Peyer's patch (tissue), 4 donors: ENCODE data around the gene PAPSS1. TPM values are rescaled to one million over a fixed set of nuclear protein-coding genes. Genes with fewer than 3 reads are reported as not detected.
"Not testable (repeated sequence)": the region's sequence is repeated elsewhere in the genome, so short reads cannot be mapped to it uniquely, and the experiment has no call there.

Experiments
- DNase-seq, 3 donors: peaks; one replicate each; pipeline ENCODE4 v3.0.0-alpha.2; 2017 to 2019
- H3K27ac ChIP-seq, 4 donors: fragments of 200-600 bp; sonication (generic); one replicate each; pipeline ENCODE4 v1.5.1; 2016 to 2019
- H3K27me3 ChIP-seq, 2 donors: fragments of 200-600 bp; sonication (generic); one replicate each; pipeline ENCODE4 v1.5.1; 2019
- H3K36me3 ChIP-seq, 3 donors: fragments of 200-600 bp; sonication (generic); one replicate each; pipeline ENCODE4 v1.5.1; 2016 to 2019
- H3K4me1 ChIP-seq, 4 donors: fragments of 200-600 bp; sonication (generic); one replicate each; pipeline ENCODE4 v1.5.1; 2016 to 2019
- H3K4me3 ChIP-seq, 4 donors: fragments of 200-600 bp; sonication (generic); 1 replicate in 3 of 4; 2 replicates in 1 of 4; pipeline ENCODE4 v1.5.1; 2016 to 2019; ENCODE audit warnings: mild to moderate bottlenecking in 1 of 4
- H3K9me3 ChIP-seq, 4 donors: fragments of 200-600 bp; sonication (generic); one replicate each; pipeline ENCODE4 v1.5.1; 2016 to 2019; ENCODE audit warnings: mild to moderate bottlenecking in 1 of 4
- POLR2A ChIP-seq, 2 donors: fragments of 450-650 bp; IDR thresholded peaks; one replicate each; pipeline ENCODE4 v1.5.1; 2017; ENCODE audit warnings: antibody characterized with exemption in 2 of 2, mild to moderate bottlenecking in 2 of 2, moderate library complexity in 2 of 2
- total RNA-seq, 4 donors: library from RNA; depleted of rRNA; stranded (reverse); fragments of >200 nt; gene quantifications; one replicate each; pipeline ENCODE4 v1.1.0, GENCODE V29; 2016
- TF ChIP-seq, protein P1 (sequence below), 6 experiments: fragments of 450-650 bp in 4 of 6; fragments of 200-600 bp in 2 of 6; sonication (generic) in 1 of 6; IDR thresholded peaks; one replicate each; pipeline ENCODE4 v1.5.1; 2017 to 2019; ENCODE audit warnings: antibody characterized with exemption in 6 of 6, mild to moderate bottlenecking in 3 of 6, moderate library complexity in 1 of 6

PAPSS1 gene
- total RNA-seq, 4 donors from 2014 or later, result 9.0 to 23.3 (median 18.1) TPM

DNA sequence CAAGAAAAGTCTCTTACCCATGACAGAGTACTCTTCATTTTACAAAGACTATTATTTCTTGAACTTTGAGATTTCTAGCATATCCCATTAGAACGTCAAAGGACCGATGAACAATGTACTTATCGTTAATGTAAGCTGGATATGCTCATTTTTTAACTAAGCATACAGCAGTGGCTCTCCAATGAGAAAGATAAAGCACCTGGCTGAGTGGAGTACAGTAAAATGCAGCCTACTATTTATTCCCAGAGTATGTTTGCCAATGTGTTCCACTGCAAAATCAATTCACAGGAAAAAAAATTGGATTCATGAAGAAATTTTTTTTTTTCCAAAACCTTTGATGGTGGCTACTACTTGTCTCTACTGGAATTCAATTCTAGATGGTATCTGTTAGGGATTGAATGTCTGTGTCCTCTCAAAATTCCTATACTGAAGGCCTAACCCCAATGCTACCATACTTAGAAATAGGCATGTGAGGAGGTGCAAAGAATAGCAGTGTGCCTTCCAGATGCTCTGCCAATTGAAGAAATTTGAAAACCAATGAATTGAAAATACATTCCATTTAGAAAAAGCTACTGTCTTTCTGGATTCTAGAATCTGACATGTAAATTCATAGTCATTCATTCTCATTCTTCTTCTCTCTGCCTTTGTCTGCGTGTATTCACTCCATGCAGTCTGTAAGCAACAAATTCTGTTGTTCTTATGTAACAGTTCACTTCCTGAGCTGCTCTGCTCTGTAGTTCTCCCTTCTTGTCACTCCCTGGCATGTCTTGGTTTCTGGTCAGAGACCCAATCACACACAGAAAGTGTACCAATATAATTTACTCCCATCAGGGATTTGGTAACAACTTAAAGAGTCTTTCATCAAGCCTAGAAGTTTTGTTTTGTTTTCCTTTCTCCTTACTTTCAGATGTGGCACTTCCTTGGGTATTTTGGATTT is 61.4 kb downstream of the PAPSS1 start:
- no peak for DNase-seq
- H3K36me3 ChIP-seq, result no peaks in the 10 kb centered on the region
- no peaks in the 10 kb centered on the region for H3K4me1 ChIP-seq
- TF ChIP-seq, protein P1, sequence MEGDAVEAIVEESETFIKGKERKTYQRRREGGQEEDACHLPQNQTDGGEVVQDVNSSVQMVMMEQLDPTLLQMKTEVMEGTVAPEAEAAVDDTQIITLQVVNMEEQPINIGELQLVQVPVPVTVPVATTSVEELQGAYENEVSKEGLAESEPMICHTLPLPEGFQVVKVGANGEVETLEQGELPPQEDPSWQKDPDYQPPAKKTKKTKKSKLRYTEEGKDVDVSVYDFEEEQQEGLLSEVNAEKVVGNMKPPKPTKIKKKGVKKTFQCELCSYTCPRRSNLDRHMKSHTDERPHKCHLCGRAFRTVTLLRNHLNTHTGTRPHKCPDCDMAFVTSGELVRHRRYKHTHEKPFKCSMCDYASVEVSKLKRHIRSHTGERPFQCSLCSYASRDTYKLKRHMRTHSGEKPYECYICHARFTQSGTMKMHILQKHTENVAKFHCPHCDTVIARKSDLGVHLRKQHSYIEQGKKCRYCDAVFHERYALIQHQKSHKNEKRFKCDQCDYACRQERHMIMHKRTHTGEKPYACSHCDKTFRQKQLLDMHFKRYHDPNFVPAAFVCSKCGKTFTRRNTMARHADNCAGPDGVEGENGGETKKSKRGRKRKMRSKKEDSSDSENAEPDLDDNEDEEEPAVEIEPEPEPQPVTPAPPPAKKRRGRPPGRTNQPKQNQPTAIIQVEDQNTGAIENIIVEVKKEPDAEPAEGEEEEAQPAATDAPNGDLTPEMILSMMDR (IDR thresholded peaks at IDR 0.05), result no peak
- TF ChIP-seq POLR2A (IDR thresholded peaks at IDR 0.05), result no peak
- H3K27ac ChIP-seq, result no peak overlapping the region
- H3K27me3 ChIP-seq, result no peaks in the 10 kb centered on the region
- no peaks in the 10 kb centered on the region for H3K9me3 ChIP-seq
- H3K4me3 ChIP-seq, result no peak overlapping the region

- DNase-seq, result no peak
Observed at GRCh38 chr4:107655289-107655688, 64.7 kb downstream of the PAPSS1 start.

GRCh38 chr4:107654694-107655093 is 65.3 kb downstream of the PAPSS1 start:
- no peak for DNase-seq
- H3K9me3 ChIP-seq, result no peaks in the 10 kb centered on the region
- no peaks in the 10 kb centered on the region for H3K4me1 ChIP-seq
- no peak overlapping the region for H3K4me3 ChIP-seq
- peaks cover 0 to 20% (median 0%) of the 10 kb centered on the region in 3 donors for H3K36me3 ChIP-seq
- H3K27ac ChIP-seq, result no peak overlapping the region
- no peaks in the 10 kb centered on the region for H3K27me3 ChIP-seq
- TF ChIP-seq, protein P1 (IDR thresholded peaks at IDR 0.05), result no peak
- no peak for TF ChIP-seq POLR2A (IDR thresholded peaks at IDR 0.05)

More at GRCh38 chr4:107655289-107655688, 64.7 kb downstream of the PAPSS1 start:
- Histone ChIP-seq H3K4me1 (no peaks in the 10 kb centered on the region), H3K27ac (no peak overlapping the region), H3K36me3 (peaks cover 0 to 20% (median 0%) of the 10 kb centered on the region in 3 donors), H3K9me3 (no peaks in the 10 kb centered on the region), H3K4me3 (no peak overlapping the region), H3K27me3 (no peaks in the 10 kb centered on the region)
- no peak for TF ChIP-seq POLR2A (IDR thresholded peaks at IDR 0.05)
- TF ChIP-seq, protein P1 (IDR thresholded peaks at IDR 0.05), result no peak

GRCh38 chr4:107651408-107651807 is 68.6 kb downstream of the PAPSS1 start:
- H3K9me3 ChIP-seq, H3K4me1 ChIP-seq, DNase-seq, H3K4me3 ChIP-seq, H3K27me3 ChIP-seq, H3K27ac ChIP-seq: not testable (repeated sequence)
- peaks cover 0 to 20% (median 0%) of the 10 kb centered on the region in 3 donors for H3K36me3 ChIP-seq

GRCh38 chr4:107650251-107650650 is 69.8 kb downstream of the PAPSS1 start:
- no peak for DNase-seq
- no peak overlapping the region for H3K27ac ChIP-seq
- H3K4me1 ChIP-seq, result no peaks in the 10 kb centered on the region
- peaks cover 0 to 20% (median 0%) of the 10 kb centered on the region in 3 donors for H3K36me3 ChIP-seq
- no peak overlapping the region for H3K4me3 ChIP-seq
- H3K9me3 ChIP-seq, result no peaks in the 10 kb centered on the region
- H3K27me3 ChIP-seq, result no peaks in the 10 kb centered on the region
- TF ChIP-seq POLR2A (IDR thresholded peaks at IDR 0.05), result no peak
- TF ChIP-seq, protein P1 (IDR thresholded peaks at IDR 0.05), result no peak
